ENCODE results near the gene ELMO1. TPM values are rescaled to one million over a fixed set of nuclear protein-coding genes. Genes with fewer than 3 reads are reported as not detected.

The ELMO1 gene
- total RNA-seq, 1 donor from 2014 or later, result 60.1 TPM

GRCh38 chr7:37215290-37215923 lies 233.3 kb downstream of the ELMO1 start:
- H3K4me1 ChIP-seq, result peaks cover 29% of the 10 kb centered on the region
- H3K36me3 ChIP-seq, result peaks cover 11% of the 10 kb centered on the region
- no peak overlapping the region for H3K27ac ChIP-seq
- no peaks in the 10 kb centered on the region for H3K27me3 ChIP-seq (ENCODE audit: low read depth)
- H3K9me3 ChIP-seq, result no peaks in the 10 kb centered on the region
- intact Hi-C loops (cut with DNase I), result loop anchor here (10.0 kb wide), 1 partner anchor 289 kb away; no protein-coding TSS in a partner anchor
- no peak overlapping the region for H3K4me3 ChIP-seq
- no peak for TF ChIP-seq CTCF (IDR thresholded peaks at IDR 0.05)
- DNase-seq (no peak), ATAC-seq (no peak)

GRCh38 chr7:37212556-37212955 lies 236.1 kb downstream of the ELMO1 start:
- H3K4me3 ChIP-seq, result no peak overlapping the region
- no peaks in the 10 kb centered on the region for H3K27me3 ChIP-seq (ENCODE audit: low read depth)
- DNase-seq (no peak), ATAC-seq (peak; percentile 5 to 29)
- no peak for TF ChIP-seq CTCF (IDR thresholded peaks at IDR 0.05)
- peaks cover 12% of the 10 kb centered on the region for H3K36me3 ChIP-seq
- peaks cover 52% of the 10 kb centered on the region for H3K4me1 ChIP-seq
- H3K27ac ChIP-seq, result no peak overlapping the region
- intact Hi-C loops (cut with DNase I), result loop anchor here (10.0 kb wide), 1 partner anchor 292 kb away; no protein-coding TSS in a partner anchor
- H3K9me3 ChIP-seq, result no peaks in the 10 kb centered on the region

GRCh38 chr7:37212051-37212450 lies 236.6 kb downstream of the ELMO1 start:
- Histone ChIP-seq H3K4me1 (peaks cover 50% of the 10 kb centered on the region), H3K27ac (no peak overlapping the region), H3K9me3 (no peaks in the 10 kb centered on the region), H3K27me3 (ENCODE audit: low read depth) (no peaks in the 10 kb centered on the region), H3K4me3 (no peak overlapping the region), H3K36me3 (peaks cover 17% of the 10 kb centered on the region)
- intact Hi-C loops (cut with DNase I), result loop anchor here (10.0 kb wide), 1 partner anchor 293 kb away; no protein-coding TSS in a partner anchor
- TF ChIP-seq CTCF (IDR thresholded peaks at IDR 0.05), result no peak
- ATAC-seq (no peak), DNase-seq (no peak)

- Histone ChIP-seq H3K4me3 (no peak overlapping the region), H3K9me3 (no peaks in the 10 kb centered on the region), H3K4me1 (peaks cover 42% of the 10 kb centered on the region), H3K27ac (peak overlapping the region; percentile 38), H3K36me3 (peaks cover 20% of the 10 kb centered on the region), H3K27me3 (ENCODE audit: low read depth) (no peaks in the 10 kb centered on the region)
- intact Hi-C loops (cut with DNase I), result loop anchor here (10.0 kb wide), 1 partner anchor 294 kb away; no protein-coding TSS in a partner anchor
- ATAC-seq (peak; percentile 57 to 58), DNase-seq (no peak)
- no peak for TF ChIP-seq CTCF (IDR thresholded peaks at IDR 0.05)
Observed at GRCh38 chr7:37211097-37211880, 237.4 kb downstream of the ELMO1 start.

GRCh38 chr7:37209195-37209594 lies 239.5 kb downstream of the ELMO1 start:
- DNase-seq (no peak), ATAC-seq (no peak)
- no peak overlapping the region for H3K4me3 ChIP-seq
- TF ChIP-seq CTCF (IDR thresholded peaks at IDR 0.05), result no peak
- H3K9me3 ChIP-seq, result no peaks in the 10 kb centered on the region
- intact Hi-C loops (cut with DNase I), result no loop called here
- H3K27me3 ChIP-seq (ENCODE audit: low read depth), result no peaks in the 10 kb centered on the region
- H3K27ac ChIP-seq, result peak overlapping the region; percentile 15
- peaks cover 26% of the 10 kb centered on the region for H3K36me3 ChIP-seq
- peaks cover 35% of the 10 kb centered on the region for H3K4me1 ChIP-seq

Data from lower lobe of right lung (tissue), 2 donors.